ENCODE results near the gene NFYB. TPM values are rescaled to one million over a fixed set of nuclear protein-coding genes. Genes with fewer than 3 reads are reported as not detected.
"Not testable (repeated sequence)": the region's sequence is repeated elsewhere in the genome, so short reads cannot be mapped to it uniquely, and the experiment has no call there.

Gene NFYB
- 10 to 100 TPM; 23.8 to 24.2 TPM for total RNA-seq

- peak; percentile 97 for ATAC-seq
- CTCF ChIA-PET: interaction anchor here (0.9 to 2.0 kb wide), 7 partner anchors 22 to 261 kb away, joined by 3 to 9 read pairs (median 3); partner anchors contain the start of gene HCFC2
- Mint-ChIP-seq H3K27me3 (peaks cover 15% of the 10 kb centered on the region), H3K4me3 (peak within 1 kb of the TSS; percentile 79), H3K9me3 (ENCODE audit: low read depth) (no peaks in the 10 kb centered on the region), H3K36me3 (peaks cover 2% of the 10 kb centered on the region), H3K4me1 (peaks cover 20% of the 10 kb centered on the region), H3K27ac (peak within 1 kb of the TSS; percentile 85)
- peak; percentile 96 for DNase-seq
These were observed at the start of gene NFYB for GRCh38 chr12:104137902-104138796. Gene NFYB, minus strand, starts transcription at chr12:104138210. Its CDS starts 2,757 bp downstream, at chr12:104135453.

- DNase-seq (no peak), ATAC-seq (no peak)
- Mint-ChIP-seq H3K27ac (no peak overlapping the region), H3K27me3 (no peaks in the 10 kb centered on the region), H3K36me3 (no peaks in the 10 kb centered on the region), H3K4me3 (no peak overlapping the region), H3K9me3 (ENCODE audit: low read depth) (peaks cover 4% of the 10 kb centered on the region), H3K4me1 (no peaks in the 10 kb centered on the region)
- CTCF ChIA-PET: no interaction called here
These were observed 49.6 kb upstream of the NFYB start for GRCh38 chr12:104187446-104188155.

GRCh38 chr12:104183443-104183842 is 45.4 kb upstream of the NFYB start:
- peaks cover 4% of the 10 kb centered on the region for H3K9me3 Mint-ChIP-seq (ENCODE audit: low read depth)
- ATAC-seq (no peak), DNase-seq (no peak)
- peaks cover 5% of the 10 kb centered on the region for H3K27me3 Mint-ChIP-seq
- CTCF ChIA-PET: no interaction called here
- H3K27ac Mint-ChIP-seq: no peak overlapping the region
- H3K4me1 Mint-ChIP-seq: peaks cover 2% of the 10 kb centered on the region
- no peak overlapping the region for H3K4me3 Mint-ChIP-seq
- no peaks in the 10 kb centered on the region for H3K36me3 Mint-ChIP-seq

- Mint-ChIP-seq H3K4me3 (no peak overlapping the region), H3K36me3 (no peaks in the 10 kb centered on the region), H3K9me3 (ENCODE audit: low read depth) (peaks cover 4% of the 10 kb centered on the region), H3K27ac (no peak overlapping the region), H3K27me3 (peaks cover 7% of the 10 kb centered on the region), H3K4me1 (peaks cover 8% of the 10 kb centered on the region)
- DNase-seq (no peak), ATAC-seq (no peak)
- CTCF ChIA-PET: no interaction called here
These were observed 44.8 kb upstream of the NFYB start for GRCh38 chr12:104182621-104183378.

- DNase-seq (no peak), ATAC-seq (no peak)
- no peak overlapping the region for H3K27ac Mint-ChIP-seq
- peaks cover 7% of the 10 kb centered on the region for H3K27me3 Mint-ChIP-seq
- no peak overlapping the region for H3K4me3 Mint-ChIP-seq
- CTCF ChIA-PET: no interaction called here
- H3K4me1 Mint-ChIP-seq: peaks cover 15% of the 10 kb centered on the region
- no peaks in the 10 kb centered on the region for H3K36me3 Mint-ChIP-seq
- H3K9me3 Mint-ChIP-seq (ENCODE audit: low read depth): peaks cover 4% of the 10 kb centered on the region
These were observed 44.1 kb upstream of the NFYB start for GRCh38 chr12:104182144-104182543.

- peaks cover 16% of the 10 kb centered on the region for H3K4me1 Mint-ChIP-seq
- ATAC-seq (no peak), DNase-seq (no peak)
- H3K9me3 Mint-ChIP-seq (ENCODE audit: low read depth): peaks cover 4% of the 10 kb centered on the region
- H3K27ac Mint-ChIP-seq: no peak overlapping the region
- H3K36me3 Mint-ChIP-seq: no peaks in the 10 kb centered on the region
- CTCF ChIA-PET: no interaction called here
- no peak overlapping the region for H3K4me3 Mint-ChIP-seq
- peaks cover 7% of the 10 kb centered on the region for H3K27me3 Mint-ChIP-seq
These were observed 43.3 kb upstream of the NFYB start for GRCh38 chr12:104181313-104181712.

- Mint-ChIP-seq H3K4me1 (peaks cover 16% of the 10 kb centered on the region), H3K27me3 (peaks cover 7% of the 10 kb centered on the region), H3K36me3 (no peaks in the 10 kb centered on the region), H3K27ac (no peak overlapping the region), H3K9me3 (ENCODE audit: low read depth) (peaks cover 4% of the 10 kb centered on the region), H3K4me3 (no peak overlapping the region)
- CTCF ChIA-PET: no interaction called here
- ATAC-seq (no peak), DNase-seq (no peak)
These were observed 42.4 kb upstream of the NFYB start for GRCh38 chr12:104180374-104180773.

GRCh38 chr12:104177663-104178501 is 39.9 kb upstream of the NFYB start:
- CTCF ChIA-PET: interaction anchor here (0.7 to 0.9 kb wide), 2 partner anchors 23 to 143 kb away, joined by 3 read pairs; no protein-coding TSS in a partner anchor
- peak; percentile 47 for DNase-seq
- H3K27me3 Mint-ChIP-seq: peaks cover 12% of the 10 kb centered on the region

GRCh38 chr12:104177336-104177662 is 39.3 kb upstream of the NFYB start:
- Mint-ChIP-seq H3K27ac (no peak overlapping the region), H3K4me3 (no peak overlapping the region), H3K4me1 (peaks cover 16% of the 10 kb centered on the region), H3K27me3 (peaks cover 12% of the 10 kb centered on the region), H3K9me3 (ENCODE audit: low read depth) (no peaks in the 10 kb centered on the region), H3K36me3 (no peaks in the 10 kb centered on the region)
- DNase-seq (no peak), ATAC-seq (no peak)
- CTCF ChIA-PET: interaction anchor here (0.7 to 0.9 kb wide), 2 partner anchors 23 to 144 kb away, joined by 3 read pairs; no protein-coding TSS in a partner anchor

More at GRCh38 chr12:104177663-104178501, 39.9 kb upstream of the NFYB start:
- no peaks in the 10 kb centered on the region for H3K36me3 Mint-ChIP-seq
- H3K4me1 Mint-ChIP-seq: peaks cover 16% of the 10 kb centered on the region
- peak; percentile 45 for ATAC-seq
- H3K9me3 Mint-ChIP-seq (ENCODE audit: low read depth): no peaks in the 10 kb centered on the region
- no peak overlapping the region for H3K27ac Mint-ChIP-seq
- H3K4me3 Mint-ChIP-seq: no peak overlapping the region

GRCh38 chr12:104175726-104176247 is 37.8 kb upstream of the NFYB start:
- Mint-ChIP-seq H3K27me3 (peaks cover 12% of the 10 kb centered on the region), H3K36me3 (no peaks in the 10 kb centered on the region), H3K4me3 (no peak overlapping the region), H3K4me1 (peaks cover 16% of the 10 kb centered on the region), H3K27ac (no peak overlapping the region), H3K9me3 (ENCODE audit: low read depth) (no peaks in the 10 kb centered on the region)
- CTCF ChIA-PET: no interaction called here
- ATAC-seq (no peak), DNase-seq (no peak)

- H3K27ac Mint-ChIP-seq; DNase-seq; CTCF ChIA-PET; H3K4me3 Mint-ChIP-seq; H3K36me3 Mint-ChIP-seq; ATAC-seq; H3K9me3 Mint-ChIP-seq (ENCODE audit: low read depth): not testable (repeated sequence)
- H3K27me3 Mint-ChIP-seq: peaks cover 12% of the 10 kb centered on the region
- H3K4me1 Mint-ChIP-seq: peaks cover 16% of the 10 kb centered on the region
These were observed 35.8 kb upstream of the NFYB start for GRCh38 chr12:104173804-104174203.

GRCh38 chr12:104172570-104172947 is 34.5 kb upstream of the NFYB start:
- H3K9me3 Mint-ChIP-seq (ENCODE audit: low read depth): no peaks in the 10 kb centered on the region
- peaks cover 15% of the 10 kb centered on the region for H3K27me3 Mint-ChIP-seq
- DNase-seq: no peak
- no peak overlapping the region for H3K27ac Mint-ChIP-seq
- no peak overlapping the region for H3K4me3 Mint-ChIP-seq
- ATAC-seq: no peak
- no peaks in the 10 kb centered on the region for H3K36me3 Mint-ChIP-seq
- CTCF ChIA-PET: no interaction called here
- H3K4me1 Mint-ChIP-seq: peaks cover 5% of the 10 kb centered on the region

Data from activated CD8-positive, alpha-beta memory T cell treated with anti-CD3 and anti-CD28 coated beads, Interleukin-2, amount 10 ng/mL, durations not matched to agents 7 days and 5 days (primary cell).